NCI-H2029 treated with DMSO at 0.1 percent for 48 hours (cell line): ENCODE results near the gene AHR.
"Not testable (repeated sequence)": the region's sequence is repeated elsewhere in the genome, so short reads cannot be mapped to it uniquely, and the experiment has no call there.

Experiments
- DNase-seq: peaks from one replicate; lab custom pipeline; 2025; lab: John Stamatoyannopoulos, UW

The AHR gene

DNA sequence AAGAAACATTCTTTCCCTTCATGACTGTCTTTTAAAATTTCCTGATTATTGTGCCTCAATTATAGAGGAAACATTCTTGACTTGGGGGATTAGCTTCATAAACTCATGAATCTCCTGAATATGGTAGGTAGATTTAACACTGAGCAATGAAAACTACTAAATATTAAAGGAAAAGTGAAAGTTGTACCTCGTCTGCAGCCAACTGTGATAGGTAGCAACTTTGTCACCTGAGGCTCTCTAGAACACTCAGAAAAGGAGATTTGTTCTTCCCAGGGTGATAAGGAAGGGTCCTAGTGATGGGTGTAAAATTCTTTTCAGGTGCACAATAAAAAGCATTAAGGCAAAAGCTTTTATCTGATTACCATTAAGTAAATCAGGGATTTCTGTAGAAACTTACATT lies 78.1 kb downstream of the AHR start:
- no peak for DNase-seq

DNA sequence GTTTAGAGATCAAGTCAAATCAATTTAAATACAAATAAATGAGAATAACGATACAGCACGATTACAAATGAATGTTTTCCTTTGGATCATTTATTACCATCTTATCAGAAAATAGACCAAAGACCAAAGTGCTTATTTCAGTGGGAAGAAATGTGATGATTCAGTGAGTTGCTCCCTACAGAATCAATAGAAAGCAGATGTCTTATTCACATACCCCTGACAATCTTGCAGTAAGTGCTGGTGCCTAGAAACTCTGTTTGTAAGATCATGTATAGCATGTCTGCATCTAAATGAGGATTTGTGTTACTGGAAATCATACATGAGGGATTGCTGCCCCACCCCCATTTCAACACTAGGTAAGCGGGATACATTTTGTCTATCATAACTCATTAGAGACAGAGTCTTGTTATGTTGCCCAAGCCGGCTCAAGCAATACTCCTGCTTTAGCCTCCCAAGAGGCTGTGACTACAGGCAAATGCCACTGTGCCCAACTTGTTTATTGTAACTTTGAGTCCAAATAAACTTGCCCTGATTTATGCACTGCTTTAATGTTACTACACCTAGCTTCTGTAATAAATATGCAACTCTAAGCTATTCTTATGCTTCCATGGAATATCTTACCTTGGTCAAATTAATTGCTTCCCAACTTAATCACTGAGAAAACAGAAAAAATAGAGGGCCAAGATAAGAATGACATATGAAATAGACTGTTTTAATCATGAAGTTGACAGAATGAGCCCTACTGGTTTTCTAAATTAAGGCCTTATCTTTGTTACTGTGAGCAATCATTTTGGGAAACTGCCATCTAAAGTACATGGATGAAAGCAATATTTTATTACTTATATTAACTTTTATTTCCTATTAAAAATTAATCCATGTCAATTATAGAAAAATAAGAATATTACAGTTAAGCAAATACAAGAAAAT lies 82.5 kb downstream of the AHR start:
- no peak for DNase-seq

DNA sequence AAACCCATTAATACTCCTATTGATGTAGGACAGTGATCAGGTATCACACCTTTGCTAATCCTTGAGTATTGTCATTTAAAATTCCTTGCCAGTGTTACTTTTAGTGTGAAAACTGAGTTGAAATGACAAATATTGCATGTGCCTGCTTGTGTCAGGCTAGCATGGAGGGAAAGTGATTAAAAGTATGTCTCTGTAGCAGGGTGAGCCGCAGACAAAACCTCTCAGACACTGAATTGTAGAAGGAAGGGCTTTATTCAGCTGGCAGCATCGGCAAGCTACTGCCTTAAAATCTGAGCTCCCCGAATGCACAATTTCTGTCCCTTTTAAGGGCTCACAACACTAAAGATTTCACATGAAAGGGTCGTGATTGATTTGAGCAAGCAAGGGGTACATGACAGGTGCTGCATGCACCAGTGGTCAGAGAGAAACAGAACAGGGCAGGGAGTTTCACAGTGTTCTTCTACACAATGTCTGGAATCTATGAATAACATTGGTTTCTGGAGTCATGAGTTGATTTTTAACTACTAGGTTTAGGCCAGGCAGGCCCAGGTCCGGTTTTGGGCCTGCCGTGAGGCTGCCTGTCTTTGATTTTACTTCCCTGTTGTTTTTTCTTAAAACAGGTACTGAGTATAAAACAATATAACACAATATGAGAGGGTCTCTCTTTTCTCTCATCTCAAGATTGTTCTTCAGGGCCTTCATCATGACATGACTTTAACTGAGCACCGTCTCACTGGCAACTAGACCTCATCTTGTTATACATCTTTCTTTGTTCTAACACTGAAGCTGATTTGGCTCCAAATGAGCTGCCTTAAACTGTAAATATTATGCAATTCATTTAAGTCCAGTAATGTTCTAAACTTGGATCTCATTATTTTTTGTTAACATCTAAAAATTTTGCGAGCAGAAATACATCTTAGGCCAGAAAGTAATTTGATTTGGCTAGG lies 84.2 kb downstream of the AHR start:
- not testable (repeated sequence) for DNase-seq

DNA sequence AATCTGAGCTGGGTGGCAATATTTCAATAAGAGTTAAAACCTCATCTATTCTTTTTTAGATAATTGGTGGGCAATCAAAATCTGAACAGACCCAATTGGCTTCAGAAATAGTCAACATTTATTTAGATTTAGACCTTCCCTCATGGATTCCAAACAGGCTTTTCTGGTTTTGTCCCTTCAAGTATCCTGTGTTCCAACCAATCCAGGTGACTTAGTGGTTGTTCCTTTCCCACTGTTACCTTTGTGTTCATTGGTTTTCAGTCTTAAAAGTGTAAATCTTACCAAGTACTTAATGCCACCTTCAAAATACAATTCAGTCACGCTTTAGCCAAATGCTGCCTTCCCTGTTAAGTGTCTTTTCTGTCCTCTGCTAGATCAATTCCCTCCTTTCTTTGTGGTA lies 85.9 kb downstream of the AHR start:
- DNase-seq = no peak

DNA sequence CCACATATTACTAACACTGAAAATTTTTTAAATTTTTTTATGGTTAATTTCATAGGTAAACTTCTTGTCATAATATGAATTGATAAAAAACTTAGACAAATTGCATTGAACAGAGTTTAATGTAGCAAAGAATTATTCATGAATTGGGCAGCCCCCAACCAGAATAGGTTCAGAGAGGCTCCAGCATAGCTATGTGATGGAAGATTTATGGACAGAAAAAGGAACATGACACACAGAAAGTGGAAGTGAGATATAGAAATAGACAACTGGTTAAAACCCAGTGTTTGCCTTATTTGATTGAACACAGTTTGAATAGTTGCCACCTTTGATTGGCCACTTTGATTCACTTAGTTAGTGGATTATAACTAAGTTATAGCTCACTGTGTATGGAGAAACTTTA lies 87.2 kb downstream of the AHR start:
- DNase-seq = no peak

DNA sequence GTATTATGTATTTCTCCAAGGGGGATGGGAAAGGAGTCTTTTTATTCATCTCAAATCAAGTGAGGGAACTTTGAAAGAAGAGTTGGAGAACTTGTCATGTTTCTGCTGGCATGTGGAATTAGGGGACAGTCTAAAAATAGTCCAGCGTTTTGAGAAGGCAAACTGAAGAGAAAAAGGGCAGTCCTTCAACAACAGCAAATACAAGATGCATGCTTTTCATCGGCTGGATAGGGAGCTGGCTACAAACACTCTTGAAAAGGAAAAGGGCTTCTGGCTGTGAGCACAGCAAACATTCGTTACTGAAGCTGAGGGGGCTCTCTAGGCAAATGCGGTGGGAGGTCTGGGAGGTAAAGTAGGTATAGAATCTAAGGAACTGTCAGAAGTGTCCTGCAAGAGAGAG lies 91.9 kb downstream of the AHR start:
- DNase-seq = no peak

DNA sequence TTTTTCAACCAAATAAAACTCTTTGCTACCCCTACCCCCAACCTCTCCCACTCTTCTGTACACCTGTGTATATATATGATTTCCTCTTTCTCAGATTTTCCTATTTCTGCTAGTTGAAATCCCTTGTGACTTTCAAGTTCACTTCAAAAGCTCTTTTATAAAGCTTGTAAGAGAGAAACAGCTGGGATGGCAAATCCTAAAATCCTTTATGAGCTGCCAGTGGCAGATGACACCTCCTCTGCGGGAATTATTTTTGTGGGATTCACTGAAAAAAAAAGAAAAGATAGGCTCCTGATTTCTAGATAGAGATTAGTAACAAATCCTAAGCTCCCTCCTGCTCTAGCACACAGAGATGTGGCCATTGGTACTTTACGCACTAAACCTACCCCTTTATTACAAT lies 92.9 kb downstream of the AHR start:
- no peak for DNase-seq

DNA sequence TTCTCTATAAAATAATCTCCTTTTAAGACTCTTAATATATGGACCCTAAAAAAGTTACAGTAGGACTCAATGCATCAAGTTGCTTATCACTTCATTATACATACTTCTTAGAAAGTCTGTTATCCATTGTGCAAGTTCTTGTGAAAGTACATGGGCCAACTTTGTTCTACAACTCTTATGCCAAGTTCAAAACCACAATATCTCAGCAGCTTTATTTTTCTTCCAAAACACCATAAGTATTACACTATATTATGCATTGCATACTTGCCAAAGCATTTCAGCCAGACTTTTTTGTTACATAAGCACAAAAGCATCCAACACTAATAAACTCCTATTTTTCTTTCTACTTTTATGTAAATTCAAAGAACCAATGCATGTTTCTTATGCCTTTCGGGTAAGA lies 94.4 kb downstream of the AHR start:
- DNase-seq = no peak

DNA sequence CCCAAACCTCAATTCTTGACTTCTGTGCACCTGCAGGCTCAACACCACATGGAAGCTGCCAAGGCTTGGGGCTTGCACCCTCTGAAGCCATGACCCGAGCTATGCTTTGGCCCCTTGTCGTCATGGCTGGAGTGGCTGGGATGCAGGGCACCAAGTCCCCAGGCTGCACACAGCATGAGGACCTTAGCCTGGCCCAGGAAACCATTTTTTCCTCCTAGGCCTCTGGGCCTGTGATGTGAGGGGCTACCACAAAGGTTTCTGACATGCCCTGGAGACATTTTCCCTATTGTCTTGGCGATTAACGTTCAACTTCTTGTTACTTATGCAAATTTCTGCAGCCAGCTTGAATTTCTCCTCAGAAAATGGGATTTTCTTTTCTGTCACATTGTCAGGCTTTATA lies 96.1 kb downstream of the AHR start:
- DNase-seq = not testable (repeated sequence)
